PC-9 (cell line): ENCODE measurements around the gene NECAP2. TPM values are rescaled to one million over a fixed set of nuclear protein-coding genes. Genes with fewer than 3 reads are reported as not detected.
"Not testable (repeated sequence)": the region's sequence is repeated elsewhere in the genome, so short reads cannot be mapped to it uniquely, and the experiment has no call there.

ENCODE experiments used
- BruUV-seq: library from RNA; stranded (reverse); fragments of 400-500 nt; replicated peaks from 2 replicates; lab custom pipeline; 2021; lab: Mats Ljungman, UMichigan
- CTCF ChIA-PET: fragments of 300-600 bp; sonication (Branson Sonifier 250); formaldehyde crosslinking; loops from one replicate; lab custom pipeline; 2022; ENCODE audit warnings: antibody characterized with exemption; lab: Charles Lee
- POLR2A ChIA-PET: fragments of 300-600 bp; sonication (Branson Sonifier 250); formaldehyde crosslinking; loops from one replicate; lab custom pipeline; 2022; ENCODE audit warnings: antibody characterized with exemption; ENCODE audit not compliant: unreplicated experiment; lab: Charles Lee
- DNase-seq, 2 experiments: peaks; one replicate each; pipeline versions ENCODE4 v3.0.0 to v3.0.0-alpha.2; 2015 to 2022; ENCODE audit warnings: mixed read lengths in 1 of 2
- H2AFZ ChIP-seq: fragments of 200-600 bp; sonication (generic); 2 replicates; pipeline ENCODE4 v1.8.1; 2017; ENCODE audit warnings: antibody characterized with exemption
- H3F3A ChIP-seq: fragments of 200-600 bp; sonication (generic); 2 replicates; pipeline ENCODE4 v1.8.1; 2017; ENCODE audit warnings: antibody characterized with exemption, mild to moderate bottlenecking, low read depth; ENCODE audit not compliant: insufficient read depth
- H3K27ac ChIP-seq: fragments of 200-600 bp; sonication (generic); 2 replicates; pipeline ENCODE4 v1.6.1; 2016; ENCODE audit warnings: mixed run types
- H3K27me3 ChIP-seq: fragments of 200-600 bp; sonication (generic); 2 replicates; pipeline ENCODE4 v1.6.1; 2016; ENCODE audit warnings: low read depth, mixed run types; ENCODE audit not compliant: insufficient read depth
- H3K36me3 ChIP-seq: fragments of 200-600 bp; sonication (generic); 2 replicates; pipeline ENCODE4 v1.6.1; 2016; ENCODE audit warnings: low read depth, mixed run types
- H3K4me1 ChIP-seq: fragments of 200-600 bp; sonication (generic); replicated peaks from 2 replicates; pipeline ENCODE4 v1.6.1; 2016; ENCODE audit warnings: mixed run types; ENCODE audit not compliant: insufficient read depth
- H3K4me2 ChIP-seq: fragments of 200-600 bp; sonication (generic); 2 replicates; pipeline ENCODE4 v1.6.1; 2017; ENCODE audit warnings: mixed run types
- H3K4me3 ChIP-seq: fragments of 200-600 bp; sonication (generic); 2 replicates; pipeline ENCODE4 v1.6.1; 2016; ENCODE audit warnings: mixed run types
- H3K79me2 ChIP-seq: fragments of 200-600 bp; sonication (generic); 2 replicates; pipeline ENCODE4 v1.6.1; 2017; ENCODE audit warnings: low read depth, mixed run types
- H3K9me2 ChIP-seq: fragments of 200-600 bp; sonication (generic); 2 replicates; pipeline ENCODE4 v1.8.1; 2017; ENCODE audit warnings: mild to moderate bottlenecking; ENCODE audit not compliant: insufficient read depth
- H3K9me3 ChIP-seq: fragments of 200-600 bp; sonication (generic); 2 replicates; pipeline ENCODE4 v1.8.1; 2016; ENCODE audit warnings: low read depth; ENCODE audit not compliant: insufficient read depth
- H4K20me1 ChIP-seq: fragments of 200-600 bp; sonication (generic); 2 replicates; pipeline ENCODE4 v1.8.1; 2017; ENCODE audit not compliant: insufficient read depth
- EZH2 ChIP-seq: fragments of 200-600 bp; sonication (generic); IDR thresholded peaks from 2 replicates; pipeline ENCODE4 v1.8.0; 2017; ENCODE audit warnings: antibody characterized with exemption, low read depth
- intact Hi-C: fragments of 100-400 bp; cut with micrococcal nuclease; formaldehyde crosslinking; loops from one replicate; pipeline ENCODE4 v1.10.0; 2022; ENCODE audit not compliant: unreplicated experiment
- total RNA-seq: library from RNA; stranded (reverse); gene quantifications from 2 replicates; pipeline ENCODE4 v1.2.3, GENCODE V29; 2021
- TF ChIP-seq, protein P1 (sequence below): fragments of 200-600 bp; sonication (generic); conservative IDR thresholded peaks from 2 replicates; pipeline ENCODE4 v1.6.1; 2017; ENCODE audit warnings: mixed run types, antibody characterized with exemption, mild to moderate bottlenecking, moderate library complexity

NECAP2 gene
- total RNA-seq, 1 experiment from 2014 or later, result 49.6 TPM

- BruUV-seq, H3K9me2 ChIP-seq, H3K4me3 ChIP-seq, H3K27me3 ChIP-seq, H3K79me2 ChIP-seq, H4K20me1 ChIP-seq, intact Hi-C loops, H3F3A ChIP-seq, H2AFZ ChIP-seq, DNase-seq, H3K4me2 ChIP-seq, H3K36me3 ChIP-seq, H3K4me1 ChIP-seq, H3K9me3 ChIP-seq, POLR2A ChIA-PET, H3K27ac ChIP-seq: not testable (repeated sequence)
- CTCF ChIA-PET, result interaction anchor here (0.7 kb wide), 1 partner anchor 1703 kb away, joined by 16 read pairs; no protein-coding TSS in a partner anchor
Measured at GRCh38 chr1:16483639-16484500, 43.3 kb downstream of the NECAP2 start.

- H3K36me3 ChIP-seq, result no peaks in the 10 kb centered on the region
- no peaks in the 10 kb centered on the region for H3K4me1 ChIP-seq
- CTCF ChIA-PET, result interaction anchor here (0.7 kb wide), 1 partner anchor 1703 kb away, joined by 16 read pairs; no protein-coding TSS in a partner anchor
- H3K9me2 ChIP-seq, result no peaks in the 10 kb centered on the region
- POLR2A ChIA-PET, result no interaction called here
- no peaks in the 10 kb centered on the region for H3K27me3 ChIP-seq
- intact Hi-C loops, result no loop called here
- no peak overlapping the region for H3K27ac ChIP-seq
- no peak for TF ChIP-seq EZH2
- TF ChIP-seq, protein P1, sequence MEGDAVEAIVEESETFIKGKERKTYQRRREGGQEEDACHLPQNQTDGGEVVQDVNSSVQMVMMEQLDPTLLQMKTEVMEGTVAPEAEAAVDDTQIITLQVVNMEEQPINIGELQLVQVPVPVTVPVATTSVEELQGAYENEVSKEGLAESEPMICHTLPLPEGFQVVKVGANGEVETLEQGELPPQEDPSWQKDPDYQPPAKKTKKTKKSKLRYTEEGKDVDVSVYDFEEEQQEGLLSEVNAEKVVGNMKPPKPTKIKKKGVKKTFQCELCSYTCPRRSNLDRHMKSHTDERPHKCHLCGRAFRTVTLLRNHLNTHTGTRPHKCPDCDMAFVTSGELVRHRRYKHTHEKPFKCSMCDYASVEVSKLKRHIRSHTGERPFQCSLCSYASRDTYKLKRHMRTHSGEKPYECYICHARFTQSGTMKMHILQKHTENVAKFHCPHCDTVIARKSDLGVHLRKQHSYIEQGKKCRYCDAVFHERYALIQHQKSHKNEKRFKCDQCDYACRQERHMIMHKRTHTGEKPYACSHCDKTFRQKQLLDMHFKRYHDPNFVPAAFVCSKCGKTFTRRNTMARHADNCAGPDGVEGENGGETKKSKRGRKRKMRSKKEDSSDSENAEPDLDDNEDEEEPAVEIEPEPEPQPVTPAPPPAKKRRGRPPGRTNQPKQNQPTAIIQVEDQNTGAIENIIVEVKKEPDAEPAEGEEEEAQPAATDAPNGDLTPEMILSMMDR, result no peak
- no peak overlapping the region for H2AFZ ChIP-seq
- no peak overlapping the region for H3K4me3 ChIP-seq
- DNase-seq, result no peak
- H3K9me3 ChIP-seq, result no peaks in the 10 kb centered on the region
- BruUV-seq, result no TSS peak
- no peaks in the 10 kb centered on the region for H4K20me1 ChIP-seq
- no peak overlapping the region for H3K4me2 ChIP-seq
- no peaks in the 10 kb centered on the region for H3F3A ChIP-seq
- no peaks in the 10 kb centered on the region for H3K79me2 ChIP-seq
Measured at GRCh38 chr1:16484501-16484835, 43.9 kb downstream of the NECAP2 start.

- H3K4me3 ChIP-seq, result no peak overlapping the region
- intact Hi-C loops, result no loop called here
Measured at GRCh38 chr1:16484931-16485330, 44.4 kb downstream of the NECAP2 start.

GRCh38 chr1:16486316-16486715 lies 45.8 kb downstream of the NECAP2 start:
- H3K79me2 ChIP-seq, CTCF ChIA-PET, H3K4me3 ChIP-seq, DNase-seq, H3K27ac ChIP-seq, H3K9me3 ChIP-seq, intact Hi-C loops, POLR2A ChIA-PET, H3K4me2 ChIP-seq, H3K4me1 ChIP-seq, BruUV-seq, H2AFZ ChIP-seq, H3K36me3 ChIP-seq, H3K9me2 ChIP-seq, H3F3A ChIP-seq, H3K27me3 ChIP-seq, H4K20me1 ChIP-seq: not testable (repeated sequence)

More at GRCh38 chr1:16484931-16485330, 44.4 kb downstream of the NECAP2 start:
- Histone ChIP-seq H3K4me2 (no peak overlapping the region), H2AFZ (no peak overlapping the region), H3K9me2 (no peaks in the 10 kb centered on the region), H3F3A (no peaks in the 10 kb centered on the region), H3K9me3 (no peaks in the 10 kb centered on the region), H4K20me1 (no peaks in the 10 kb centered on the region), H3K4me1 (no peaks in the 10 kb centered on the region), H3K27ac (no peak overlapping the region), H3K36me3 (no peaks in the 10 kb centered on the region), H3K27me3 (no peaks in the 10 kb centered on the region), H3K79me2 (no peaks in the 10 kb centered on the region)
- CTCF ChIA-PET, result no interaction called here
- BruUV-seq, result no TSS peak
- TF ChIP-seq, protein P1, result no peak
- POLR2A ChIA-PET, result no interaction called here
- DNase-seq, result no peak

DNA sequence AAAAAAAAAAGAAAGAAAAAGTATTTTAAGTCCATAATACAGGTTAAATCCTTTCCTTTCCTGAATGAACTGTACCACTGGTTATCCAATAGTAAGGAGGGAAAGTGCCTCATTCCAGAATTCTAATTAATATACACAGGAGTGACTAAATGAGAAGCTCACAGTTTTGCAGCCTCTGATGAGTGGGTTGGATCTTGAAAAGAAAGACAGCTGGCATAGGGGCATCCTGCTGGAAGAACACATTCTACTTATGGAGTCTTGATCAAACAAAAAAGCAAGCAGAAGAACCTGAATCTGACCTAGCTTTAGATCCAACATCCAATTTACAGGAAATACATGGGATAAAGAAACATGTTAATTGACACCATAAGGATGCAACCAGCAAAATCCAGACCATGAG lies 46.5 kb downstream of the NECAP2 start:
- H3F3A ChIP-seq, H3K36me3 ChIP-seq, H3K9me2 ChIP-seq, H4K20me1 ChIP-seq, CTCF ChIA-PET, H3K4me2 ChIP-seq, BruUV-seq, H3K4me3 ChIP-seq, H3K79me2 ChIP-seq, POLR2A ChIA-PET, H3K27me3 ChIP-seq, H3K27ac ChIP-seq, H3K4me1 ChIP-seq, intact Hi-C loops, DNase-seq, H3K9me3 ChIP-seq, H2AFZ ChIP-seq: not testable (repeated sequence)
